Activated CD4-positive, alpha-beta T cell treated with anti-CD3 and anti-CD28 coated beads, Interleukin-2, amount 50 U/mL, for 48 hours (primary cell): ENCODE measurements around the gene XRCC6.
A peak's percentile ranks its signal among the peaks of the same experiment; 100 is the strongest.

Experiments
- DNase-seq, 2 experiments: peaks; one replicate each; pipeline ENCODE4 v3.0.0-alpha.2; 2020

Gene XRCC6

DNA sequence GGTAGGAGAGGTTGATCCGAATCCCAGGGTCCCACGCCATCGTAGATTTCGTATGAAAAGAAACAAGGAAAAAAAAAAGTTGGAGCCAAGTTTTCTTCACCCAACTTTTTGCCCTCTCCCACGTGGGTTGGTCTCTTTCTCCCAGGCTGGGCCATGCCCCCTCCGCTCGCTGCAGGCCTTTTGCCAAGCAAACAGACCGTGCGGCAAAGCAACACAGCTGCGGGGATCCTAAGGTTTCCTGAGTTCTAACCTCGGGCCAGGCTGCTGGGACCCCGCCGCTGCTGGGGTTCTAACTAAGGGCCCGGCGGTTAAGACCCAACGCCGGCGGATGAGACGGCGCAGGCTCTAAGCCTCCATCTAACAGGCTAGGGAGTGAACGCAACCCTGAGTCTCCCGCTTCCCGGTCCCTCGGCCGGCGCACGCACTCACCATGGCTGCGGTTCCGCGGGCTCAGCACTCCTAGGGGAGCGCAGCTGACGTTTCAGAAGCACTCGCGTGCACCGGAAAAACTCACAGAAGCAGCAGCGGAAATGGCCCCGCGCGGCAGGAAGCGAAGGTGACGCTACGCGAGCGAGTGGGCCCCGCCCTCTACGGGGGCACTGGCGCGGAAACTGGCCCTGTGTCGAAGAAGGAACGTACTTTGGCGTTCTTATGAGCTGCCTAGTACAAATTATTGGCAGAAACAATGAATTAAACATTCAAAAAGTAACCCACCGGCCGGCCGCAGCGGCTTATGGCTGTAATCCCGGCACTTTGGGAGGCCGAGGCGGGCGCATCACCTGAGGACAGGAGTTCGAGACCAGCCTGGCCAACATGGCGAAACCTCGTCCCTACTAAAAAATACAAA is 67.5 kb downstream of the XRCC6 start, which contains the start of gene SNU13:
Gene SNU13, minus strand, starts transcription at position 503 of the 847 bp plus-strand sequence. Its CDS starts 71 bp downstream, at position 432.
- peak; percentile 93 to 94 for DNase-seq

DNA sequence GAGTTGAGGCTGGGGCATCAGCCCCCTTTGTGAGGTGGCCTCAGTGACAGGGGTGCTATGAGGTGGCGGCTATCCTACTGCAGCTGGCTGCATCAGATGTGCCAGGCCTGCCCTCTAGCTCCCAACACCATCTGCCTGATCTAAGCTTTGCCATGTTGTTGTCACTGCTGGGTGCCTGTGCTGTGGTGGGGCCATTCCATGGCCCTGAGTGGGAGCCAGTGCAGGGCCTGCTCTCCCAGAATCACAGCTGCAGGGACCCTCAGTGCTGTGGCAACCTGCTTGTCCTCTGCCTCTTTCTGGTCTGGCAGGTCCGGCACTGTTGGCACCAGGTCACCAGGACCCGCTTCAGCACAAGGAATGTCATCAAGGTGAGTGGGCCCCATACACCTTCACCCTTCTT is 69.4 kb downstream of the XRCC6 start:
- no peak for DNase-seq

GRCh38 chr22:41695211-41695610 is 74.1 kb downstream of the XRCC6 start:
- no peak for DNase-seq

- peak in 1 of 2 experiments; percentile 18 for DNase-seq
These were observed 75.6 kb downstream of the XRCC6 start for GRCh38 chr22:41696703-41697102.

GRCh38 chr22:41697126-41697775 is 76.2 kb downstream of the XRCC6 start:
- peak; percentile 98 to 99 for DNase-seq

- DNase-seq, result peak; percentile 93
These were observed 78.4 kb downstream of the XRCC6 start, which contains the start of gene MEI1 for GRCh38 chr22:41699264-41700107. TSS of gene MEI1 (plus strand) at chr22:41699503. CDS start at chr22:41699539, 36 bp downstream.

- DNase-seq, result no peak
These were observed 78.9 kb downstream of the XRCC6 start for GRCh38 chr22:41700108-41700364.

DNA sequence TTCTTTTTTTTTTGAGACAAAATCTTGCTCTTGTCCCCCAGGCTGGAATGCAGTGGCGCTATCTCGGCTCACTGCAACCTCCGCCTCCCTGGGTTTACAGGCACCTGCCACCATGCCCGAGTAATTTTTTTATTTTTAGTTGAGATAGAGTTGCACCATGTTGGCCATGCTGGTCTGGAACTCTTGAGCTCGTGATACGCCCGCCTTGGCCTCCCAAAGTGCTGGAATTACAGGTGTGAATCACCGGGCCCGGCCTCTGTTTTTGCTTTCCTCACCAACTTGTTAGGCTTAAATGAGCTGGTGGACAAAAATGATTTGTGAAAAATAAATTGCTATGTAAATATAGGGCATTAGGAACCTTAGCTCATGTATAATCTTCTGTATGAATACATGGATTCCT is 81.7 kb downstream of the XRCC6 start:
- no peak for DNase-seq

GRCh38 chr22:41709341-41709740 is 88.2 kb downstream of the XRCC6 start:
- no peak for DNase-seq

GRCh38 chr22:41713004-41713403 is 91.9 kb downstream of the XRCC6 start:
- DNase-seq, result no peak
